Colonic mucosa (tissue), 4 donors: ENCODE measurements around the gene USP25. TPM values are rescaled to one million over a fixed set of nuclear protein-coding genes. Genes with fewer than 3 reads are reported as not detected.

Source experiments
- DNase-seq: peaks from one replicate; pipeline ENCODE4 v3.0.0-alpha.2; 2020
- H3K27ac ChIP-seq: fragments of 200-600 bp; one replicate; pipeline ENCODE4 v1.8.0; 2021
- H3K27me3 ChIP-seq: fragments of 200-600 bp; one replicate; pipeline ENCODE4 v1.8.0; 2021
- H3K36me3 ChIP-seq: fragments of 200-600 bp; one replicate; pipeline ENCODE4 v1.8.0; 2021
- H3K4me1 ChIP-seq: fragments of 200-600 bp; one replicate; pipeline ENCODE4 v1.8.0; 2021; ENCODE audit warnings: mild to moderate bottlenecking
- H3K4me3 ChIP-seq: fragments of 200-600 bp; one replicate; pipeline ENCODE4 v1.8.0; 2021
- H3K9ac ChIP-seq, 2 donors: one replicate each; pipeline ENCODE4 v1.7.0; 2013; ENCODE audit warnings: control low read depth in 2 of 2, low read depth in 2 of 2, low read length in 2 of 2
- H3K9me3 ChIP-seq: fragments of 200-600 bp; one replicate; pipeline ENCODE4 v1.8.0; 2021
- intact Hi-C: fragments of 100-400 bp; cut with DNase I; formaldehyde crosslinking; loops from one replicate; pipeline ENCODE4 v1.14.1; 2022
- total RNA-seq, 2 donors: library from RNA; stranded (reverse); fragmentation: NEBNext Ultra II Directional in 1 of 2; extraction: Animal tissue kit (Norgen Biotek cat#: 25700) in 1 of 2; gene quantifications; one replicate each; pipeline ENCODE4 v1.2.1, GENCODE V29; 2021
- TF ChIP-seq, protein P1 (sequence below): fragments of 200-600 bp; IDR thresholded peaks from one replicate; pipeline ENCODE4 v1.8.0; 2022; ENCODE audit warnings: antibody characterized with exemption, mild to moderate bottlenecking
- donor health status: healthy.
- donor health status: DM: no; HTN: no; CAD: no.
- donor health status: DM: no; HTN: no; CAD: no.

USP25 gene
- total RNA-seq, 2 donors from 2014 or later = 30.5 to 46.7 TPM

DNA sequence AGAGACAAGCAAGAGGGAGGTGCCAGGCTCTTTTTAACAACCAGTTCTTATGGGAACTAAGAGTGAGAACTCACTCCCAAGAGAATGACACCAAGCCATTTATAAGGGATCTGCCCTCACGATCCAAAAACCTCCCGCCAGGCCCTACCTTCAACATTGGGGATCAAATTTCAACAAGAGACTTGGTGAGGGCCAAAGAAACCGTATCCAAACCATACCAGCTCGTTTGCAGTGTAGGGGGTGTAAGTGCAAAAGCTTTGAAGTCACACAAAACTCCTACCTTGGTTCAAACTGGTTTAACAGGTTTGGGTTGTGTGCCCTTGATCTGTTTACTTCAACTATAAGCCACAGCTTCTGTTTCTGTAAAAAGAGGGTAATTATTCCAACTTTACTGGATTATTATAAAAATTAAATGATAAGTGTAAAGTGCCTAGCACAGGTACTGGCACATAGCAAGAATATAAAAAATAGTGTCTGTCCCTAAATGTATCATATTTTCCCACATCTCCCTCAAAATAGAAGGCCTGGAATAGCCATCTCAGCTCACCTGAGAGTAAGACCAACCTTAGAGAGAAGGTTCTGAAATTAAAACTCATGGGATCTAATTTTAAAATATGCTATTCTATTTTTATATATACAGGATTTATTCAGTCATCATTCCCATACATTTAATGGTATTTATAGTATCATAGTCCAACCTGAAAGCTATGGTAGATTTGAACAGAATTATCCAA, 7.0 kb upstream of the USP25 start:
- H3K9ac ChIP-seq = no peak overlapping the region
- intact Hi-C loops = no loop called here
- H3K27ac ChIP-seq = no peak overlapping the region
- no peak overlapping the region for H3K4me3 ChIP-seq
- no peaks in the 10 kb centered on the region for H3K9me3 ChIP-seq
- no peaks in the 10 kb centered on the region for H3K27me3 ChIP-seq
- TF ChIP-seq, protein P1, sequence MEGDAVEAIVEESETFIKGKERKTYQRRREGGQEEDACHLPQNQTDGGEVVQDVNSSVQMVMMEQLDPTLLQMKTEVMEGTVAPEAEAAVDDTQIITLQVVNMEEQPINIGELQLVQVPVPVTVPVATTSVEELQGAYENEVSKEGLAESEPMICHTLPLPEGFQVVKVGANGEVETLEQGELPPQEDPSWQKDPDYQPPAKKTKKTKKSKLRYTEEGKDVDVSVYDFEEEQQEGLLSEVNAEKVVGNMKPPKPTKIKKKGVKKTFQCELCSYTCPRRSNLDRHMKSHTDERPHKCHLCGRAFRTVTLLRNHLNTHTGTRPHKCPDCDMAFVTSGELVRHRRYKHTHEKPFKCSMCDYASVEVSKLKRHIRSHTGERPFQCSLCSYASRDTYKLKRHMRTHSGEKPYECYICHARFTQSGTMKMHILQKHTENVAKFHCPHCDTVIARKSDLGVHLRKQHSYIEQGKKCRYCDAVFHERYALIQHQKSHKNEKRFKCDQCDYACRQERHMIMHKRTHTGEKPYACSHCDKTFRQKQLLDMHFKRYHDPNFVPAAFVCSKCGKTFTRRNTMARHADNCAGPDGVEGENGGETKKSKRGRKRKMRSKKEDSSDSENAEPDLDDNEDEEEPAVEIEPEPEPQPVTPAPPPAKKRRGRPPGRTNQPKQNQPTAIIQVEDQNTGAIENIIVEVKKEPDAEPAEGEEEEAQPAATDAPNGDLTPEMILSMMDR = no peak
- H3K36me3 ChIP-seq = no peaks in the 10 kb centered on the region
- no peaks in the 10 kb centered on the region for H3K4me1 ChIP-seq
- DNase-seq = no peak

DNA sequence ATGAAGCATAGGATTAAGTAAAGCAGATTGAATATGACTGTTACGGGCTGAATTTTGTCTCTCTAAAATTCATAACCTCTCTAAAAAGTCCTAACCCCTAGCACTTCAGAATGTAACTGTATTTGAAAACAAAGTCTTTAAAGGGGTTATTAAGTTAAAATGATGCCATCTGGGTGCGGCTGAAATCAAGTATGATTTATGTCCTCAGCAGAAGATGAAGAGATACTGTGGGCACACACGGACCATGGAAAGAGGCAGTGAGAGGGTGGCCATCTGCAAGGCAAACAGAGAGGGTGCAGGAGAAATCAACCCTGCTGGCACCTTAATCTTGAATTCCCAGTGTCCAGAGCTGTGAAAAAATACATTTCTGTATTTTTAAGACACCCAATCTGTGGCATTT, 3.8 kb upstream of the USP25 start:
- intact Hi-C loops = no loop called here
- H3K4me3 ChIP-seq = no peak overlapping the region
- H3K9me3 ChIP-seq = no peaks in the 10 kb centered on the region
- TF ChIP-seq, protein P1 = no peak
- H3K27me3 ChIP-seq = no peaks in the 10 kb centered on the region
- no peak for DNase-seq
- no peak overlapping the region for H3K27ac ChIP-seq
- no peaks in the 10 kb centered on the region for H3K36me3 ChIP-seq
- H3K9ac ChIP-seq = no peak overlapping the region
- H3K4me1 ChIP-seq = no peaks in the 10 kb centered on the region

- Histone ChIP-seq H3K4me1 (peaks cover 4% of the 10 kb centered on the region), H3K27ac (no peak overlapping the region), H3K9ac (no peak overlapping the region), H3K27me3 (no peaks in the 10 kb centered on the region), H3K4me3 (no peak overlapping the region), H3K9me3 (no peaks in the 10 kb centered on the region), H3K36me3 (no peaks in the 10 kb centered on the region)
- TF ChIP-seq, protein P1 = no peak
- DNase-seq = no peak
- intact Hi-C loops = no loop called here
Observed at GRCh38 chr21:15728046-15728445, 1.7 kb upstream of the USP25 start.

DNA sequence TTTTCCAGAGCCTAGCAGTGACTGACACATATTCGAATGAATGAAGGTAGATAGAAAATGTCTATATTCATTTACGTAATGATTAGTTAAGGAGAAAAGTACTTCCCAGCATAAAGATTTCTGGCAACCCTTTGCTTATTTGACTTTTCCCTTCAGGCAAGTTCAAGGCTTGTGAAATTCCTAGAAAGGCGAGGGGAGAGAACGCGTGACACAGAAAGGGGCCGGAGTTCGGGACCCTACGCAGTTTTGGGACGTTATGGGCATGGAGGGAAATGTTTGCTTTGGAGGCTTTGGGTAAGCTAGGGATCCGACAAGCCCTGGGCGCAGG, 472 bp upstream of the USP25 start:
- Histone ChIP-seq H3K9me3 (no peaks in the 10 kb centered on the region), H3K27ac (peak overlapping the region; percentile 93), H3K9ac (peak overlapping the region; percentile 57 to 80), H3K4me1 (peaks cover 4% of the 10 kb centered on the region), H3K36me3 (no peaks in the 10 kb centered on the region), H3K27me3 (no peaks in the 10 kb centered on the region), H3K4me3 (peak overlapping the region; percentile 78)
- intact Hi-C loops = no loop called here
- DNase-seq = no peak
- TF ChIP-seq, protein P1 = no peak

DNA sequence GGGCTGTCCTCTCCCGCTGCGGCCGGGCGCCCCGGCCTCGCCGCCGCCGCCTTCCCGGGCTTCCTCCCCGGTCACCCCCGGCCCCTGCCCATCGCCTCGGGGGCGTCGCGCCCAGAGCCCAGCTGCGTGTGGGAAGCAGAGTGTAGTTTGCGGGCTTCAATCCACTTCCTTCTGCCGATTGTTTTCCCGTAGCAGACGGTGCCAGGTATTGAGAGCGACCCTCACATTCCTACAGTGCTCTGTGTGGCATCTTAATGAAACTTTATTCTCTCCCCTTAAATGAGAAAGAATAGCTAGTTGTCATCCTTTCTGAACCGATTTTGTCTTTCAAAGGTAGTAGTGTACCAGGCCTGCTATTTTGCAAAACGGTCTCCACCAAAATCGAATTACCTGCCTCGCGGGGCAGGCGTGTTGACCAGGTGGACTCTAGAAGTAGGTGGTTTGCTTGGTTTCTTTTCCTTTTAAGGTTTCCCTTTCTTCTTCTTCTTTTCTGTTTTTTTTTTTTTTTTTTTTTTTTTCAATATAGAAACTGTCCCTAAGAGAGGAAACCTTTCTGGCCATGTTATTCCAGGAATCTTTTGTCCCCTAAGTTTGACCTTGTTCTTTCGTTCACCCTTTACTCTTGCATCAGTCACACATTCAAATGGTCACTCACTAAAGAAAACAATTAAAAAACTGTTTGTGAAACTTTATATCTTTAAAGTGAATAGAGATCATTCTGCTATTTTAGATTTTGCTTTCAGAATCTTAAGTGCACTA, 881 bp downstream of the USP25 start:
- peak overlapping the region; percentile 93 for H3K27ac ChIP-seq
- peak; percentile 39 for DNase-seq
- H3K9ac ChIP-seq = peak overlapping the region; percentile 84 to 94
- TF ChIP-seq, protein P1 = no peak
- H3K27me3 ChIP-seq = no peaks in the 10 kb centered on the region
- no peaks in the 10 kb centered on the region for H3K36me3 ChIP-seq
- peaks cover 4% of the 10 kb centered on the region for H3K4me1 ChIP-seq
- peak overlapping the region; percentile 78 for H3K4me3 ChIP-seq
- intact Hi-C loops = loop anchor here (10.0 kb wide), 1 partner anchor 94 kb away; no protein-coding TSS in a partner anchor
- H3K9me3 ChIP-seq = no peaks in the 10 kb centered on the region
